ENCODE results near the gene SETD7. TPM values are rescaled to one million over a fixed set of nuclear protein-coding genes. Genes with fewer than 3 reads are reported as not detected.

SETD7 gene
- total RNA-seq, 2 experiments from 2014 or later, result 23.1 to 23.5 TPM

- H3K27ac ChIP-seq (ENCODE audit: low read depth in 1 of 2, low read length in 2 of 2), result no peak overlapping the region
- CTCF ChIA-PET, result interaction anchor here (1.6 kb wide), 1 partner anchor 118 kb away, joined by 3 read pairs; no protein-coding TSS in a partner anchor
Measured at GRCh38 chr4:139484783-139485311, 71.2 kb downstream of the SETD7 start.

GRCh38 chr4:139483000-139483399 is 73.0 kb downstream of the SETD7 start:
- ATAC-seq (ENCODE audit: poor library complexity) (no peak), DNase-seq (no peak)
- Mint-ChIP-seq H3K4me3 (no peak overlapping the region), H3K4me1 (ENCODE audit: low read depth) (no peaks in the 10 kb centered on the region), H3K27me3 (no peaks in the 10 kb centered on the region), H3K36me3 (ENCODE audit: low read depth) (no peaks in the 10 kb centered on the region), H3K9me3 (no peaks in the 10 kb centered on the region), H3K27ac (no peak overlapping the region)
- intact Hi-C loops (cut with DNase I, micrococcal nuclease), result no loop called here
- TF ChIP-seq CTCF (IDR thresholded peaks at IDR 0.05), result no peak
- ChIA-PET CTCF (no interaction called here), POLR2A (no interaction called here)
- H3K4me1 ChIP-seq (ENCODE audit: insufficient read depth, low read length), result no peaks in the 10 kb centered on the region
- no peaks in the 10 kb centered on the region for H3K36me3 ChIP-seq (ENCODE audit: insufficient read depth, low read length)
- no peak overlapping the region for H3K4me3 ChIP-seq (ENCODE audit: low read length)
- H3K9me3 ChIP-seq (ENCODE audit: control insufficient read depth in 1 of 2, insufficient read depth in 1 of 2, low read length in 2 of 2), result no peaks in the 10 kb centered on the region
- H3K27ac ChIP-seq (ENCODE audit: low read depth in 1 of 2, low read length in 2 of 2), result no peak overlapping the region
- H3K27me3 ChIP-seq (ENCODE audit: control insufficient read depth in 1 of 2, insufficient read depth in 2 of 2, low read length in 2 of 2), result no peaks in the 10 kb centered on the region

More at GRCh38 chr4:139484783-139485311, 71.2 kb downstream of the SETD7 start:
- no peaks in the 10 kb centered on the region for H3K27me3 ChIP-seq (ENCODE audit: control insufficient read depth in 1 of 2, insufficient read depth in 2 of 2, low read length in 2 of 2)
- no peaks in the 10 kb centered on the region for H3K9me3 ChIP-seq (ENCODE audit: control insufficient read depth in 1 of 2, insufficient read depth in 1 of 2, low read length in 2 of 2)
- Mint-ChIP-seq H3K27me3 (no peaks in the 10 kb centered on the region), H3K4me3 (no peak overlapping the region), H3K27ac (no peak overlapping the region), H3K9me3 (no peaks in the 10 kb centered on the region), H3K36me3 (ENCODE audit: low read depth) (no peaks in the 10 kb centered on the region), H3K4me1 (ENCODE audit: low read depth) (no peaks in the 10 kb centered on the region)
- DNase-seq (no peak), ATAC-seq (ENCODE audit: poor library complexity) (no peak)
- POLR2A ChIA-PET, result no interaction called here
- H3K4me3 ChIP-seq (ENCODE audit: low read length), result no peak overlapping the region
- intact Hi-C loops (cut with DNase I, micrococcal nuclease), result no loop called here
- H3K4me1 ChIP-seq (ENCODE audit: insufficient read depth, low read length), result no peaks in the 10 kb centered on the region
- no peaks in the 10 kb centered on the region for H3K36me3 ChIP-seq (ENCODE audit: insufficient read depth, low read length)
- TF ChIP-seq CTCF (IDR thresholded peaks at IDR 0.05), result no peak

- intact Hi-C loops (cut with DNase I, micrococcal nuclease), result no loop called here
- Mint-ChIP-seq H3K4me3 (no peak overlapping the region), H3K27ac (no peak overlapping the region), H3K36me3 (ENCODE audit: low read depth) (peaks cover 4% of the 10 kb centered on the region), H3K9me3 (no peaks in the 10 kb centered on the region), H3K27me3 (no peaks in the 10 kb centered on the region), H3K4me1 (ENCODE audit: low read depth) (no peaks in the 10 kb centered on the region)
- CTCF ChIA-PET, result no interaction called here
- H3K36me3 ChIP-seq (ENCODE audit: insufficient read depth, low read length), result peaks cover under 1% of the 10 kb centered on the region
- POLR2A ChIA-PET, result interaction anchor here (1.1 kb wide), 1 partner anchor 26 kb away, joined by 4 read pairs; no protein-coding TSS in a partner anchor
- ATAC-seq (ENCODE audit: poor library complexity) (no peak), DNase-seq (no peak)
- no peaks in the 10 kb centered on the region for H3K9me3 ChIP-seq (ENCODE audit: control insufficient read depth in 1 of 2, insufficient read depth in 1 of 2, low read length in 2 of 2)
- H3K27me3 ChIP-seq (ENCODE audit: control insufficient read depth in 1 of 2, insufficient read depth in 2 of 2, low read length in 2 of 2), result no peaks in the 10 kb centered on the region
- no peak for TF ChIP-seq CTCF (IDR thresholded peaks at IDR 0.05)
- H3K4me1 ChIP-seq (ENCODE audit: insufficient read depth, low read length), result no peaks in the 10 kb centered on the region
- H3K4me3 ChIP-seq (ENCODE audit: low read length), result no peak overlapping the region
- no peak overlapping the region for H3K27ac ChIP-seq (ENCODE audit: low read depth in 1 of 2, low read length in 2 of 2)
Measured at GRCh38 chr4:139481465-139481864, 74.6 kb downstream of the SETD7 start.

Data from CD4-positive, alpha-beta T cell (primary cell).